Hepatocyte (in vitro differentiated cells): ENCODE measurements around the gene CYP27C1.

Experiments
- CTCF ChIP-seq: fragments of 200-600 bp; sonication (generic); IDR thresholded peaks from 2 replicates; pipeline ENCODE4 v1.5.1; 2016; ENCODE audit warnings: antibody characterized with exemption, mild to moderate bottlenecking; ENCODE audit not compliant: poor library complexity
- EZH2phosphoT487 ChIP-seq: fragments of 200-600 bp; sonication (generic); IDR thresholded peaks from one replicate; pipeline ENCODE4 v1.6.1; 2018; ENCODE audit warnings: antibody characterized with exemption, mild to moderate bottlenecking, low read depth, moderate library complexity; ENCODE audit not compliant: unreplicated experiment, severe bottlenecking

GRCh38 chr2:127149384-127149783 lies 70.7 kb downstream of the CYP27C1 start:
- TF ChIP-seq EZH2phosphoT487 (no peak), CTCF (no peak)
